ENCODE data around the gene C5orf47. TPM values are rescaled to one million over a fixed set of nuclear protein-coding genes. Genes with fewer than 3 reads are reported as not detected.

Gene C5orf47
- total and polyA plus RNA-seq, 2 of the 8 experiments (the other 6 are each of a cell fraction or from before 2014, with no cell fraction given): 0.11 TPM; not detected in 1

- Histone ChIP-seq H3K9ac (replicated peaks in 1 of 4; ENCODE audit: extremely low read depth in 1 of 4, low read depth in 3 of 4, low read length in 3 of 4) (no peak overlapping the region), H4K8ac (ENCODE audit: extremely low read depth, insufficient read depth, low read length) (no peak overlapping the region), H3K18ac (ENCODE audit: extremely low read depth, low read length) (no peak overlapping the region), H3K4ac (replicated peaks; ENCODE audit: insufficient read length, low read depth, low read length) (no peak overlapping the region), H3K23me2 (ENCODE audit: low read depth, low read length) (no peaks in the 10 kb centered on the region), H4K5ac (ENCODE audit: insufficient read length, low read depth, low read length) (no peak overlapping the region), H2BK15ac (ENCODE audit: low read length) (no peak overlapping the region), H3K4me3 (ENCODE audit: extremely low read depth in 1 of 4, insufficient read depth in 2 of 4, low read depth in 3 of 4, low read length in 4 of 4) (no peak overlapping the region), H3K56ac (replicated peaks; ENCODE audit: insufficient read length, low read depth, low read length) (no peak overlapping the region), H3K4me2 (ENCODE audit: insufficient read depth in 1 of 2, low read depth in 2 of 2, low read length in 2 of 2) (no peak overlapping the region), H3K27ac (ENCODE audit: low read depth, low read length) (no peak overlapping the region), H4K20me1 (replicated peaks in 1 of 2; ENCODE audit: control insufficient read depth in 1 of 2, insufficient read depth in 2 of 2, low read length in 2 of 2) (no peaks in the 10 kb centered on the region), H3K79me2 (ENCODE audit: control insufficient read depth in 1 of 2, insufficient read depth in 2 of 2, low read length in 2 of 2) (no peaks in the 10 kb centered on the region), H2BK5ac (ENCODE audit: low read depth, low read length) (no peak overlapping the region), H3K23ac (ENCODE audit: insufficient read length) (no peak overlapping the region), H2AFZ (ENCODE audit: low read length) (no peak overlapping the region), H2BK20ac (ENCODE audit: low read length) (no peak overlapping the region), H3K9me3 (ENCODE audit: insufficient read depth in 2 of 2, low read depth in 1 of 2, low read length in 1 of 2) (no peaks in the 10 kb centered on the region; a peak in 1 of 4 replicates), H3K79me1 (ENCODE audit: low read depth, low read length) (no peaks in the 10 kb centered on the region), H3K27me3 (replicated peaks in 1 of 4; ENCODE audit: control insufficient read depth in 3 of 4, extremely low read depth in 1 of 4, insufficient read depth in 3 of 4, low read length in 3 of 4) (no peaks in the 10 kb centered on the region), H3K4me1 (replicated peaks in 1 of 4; ENCODE audit: control insufficient read depth in 3 of 4, insufficient read depth in 4 of 4, low read length in 3 of 4) (no peaks in the 10 kb centered on the region; a peak in 3 of 7 replicates), H3K36me3 (ENCODE audit: control insufficient read depth in 2 of 4, insufficient read depth in 4 of 4, low read length in 3 of 4) (no peaks in the 10 kb centered on the region), H2BK120ac (replicated peaks; ENCODE audit: low read depth, low read length) (no peak overlapping the region), H4K91ac (replicated peaks; ENCODE audit: insufficient read length, low read length) (no peak overlapping the region), H3K14ac (ENCODE audit: insufficient read length) (no peak overlapping the region), H2AK5ac (ENCODE audit: low read depth, low read length) (no peak overlapping the region), H2BK12ac (ENCODE audit: low read depth, low read length) (no peak overlapping the region)
- POLR2A ChIA-PET (ENCODE audit: partially characterized antibody): interaction anchor here (1.1 kb wide), 1 partner anchor 296 kb away, joined by 3 read pairs; no protein-coding TSS in a partner anchor
- DNase-seq (ENCODE audit: low read depth in 1 of 2, low spot score in 2 of 2) (no peak), FAIRE-seq (no peak)
- 96 to 100% methylated on average over 3 of the region's 3 CpGs for WGBS, 2 experiments (ENCODE audit: extremely low coverage in 1 of 2, insufficient coverage in 1 of 2, insufficient read length in 1 of 2, insufficient replicate concordance in 2 of 2, low coverage in 1 of 2, low lambda C conversion rate in 2 of 2, missing lambda C conversion rate in 1 of 2)
- CTCF ChIA-PET (ENCODE audit: partially characterized antibody): interaction anchor here (0.9 to 1.9 kb wide), 7 partner anchors 9 to 314 kb away, joined by 3 to 5 read pairs (median 3); no protein-coding TSS in a partner anchor
- no peak for TF ChIP-seq HDAC2 (IDR thresholded peaks at IDR 0.05; ENCODE audit: borderline replicate concordance in 1 of 2, low read depth in 2 of 2, low read length in 2 of 2)
- TF ChIP-seq KDM1A (IDR thresholded peaks at IDR 0.05; ENCODE audit: borderline replicate concordance, low read length): no peak
These were observed 31.9 kb downstream of the C5orf47 start for GRCh38 chr5:174020928-174021304.

All from H1 (cell line).